ENCODE results near the gene FREY1. TPM values are rescaled to one million over a fixed set of nuclear protein-coding genes. Genes with fewer than 3 reads are reported as not detected.

The FREY1 gene
- total and polyA plus RNA-seq, 2 of the 4 experiments (the other 2 are of a cell fraction) = 0.21 TPM; not detected in 1

DNA sequence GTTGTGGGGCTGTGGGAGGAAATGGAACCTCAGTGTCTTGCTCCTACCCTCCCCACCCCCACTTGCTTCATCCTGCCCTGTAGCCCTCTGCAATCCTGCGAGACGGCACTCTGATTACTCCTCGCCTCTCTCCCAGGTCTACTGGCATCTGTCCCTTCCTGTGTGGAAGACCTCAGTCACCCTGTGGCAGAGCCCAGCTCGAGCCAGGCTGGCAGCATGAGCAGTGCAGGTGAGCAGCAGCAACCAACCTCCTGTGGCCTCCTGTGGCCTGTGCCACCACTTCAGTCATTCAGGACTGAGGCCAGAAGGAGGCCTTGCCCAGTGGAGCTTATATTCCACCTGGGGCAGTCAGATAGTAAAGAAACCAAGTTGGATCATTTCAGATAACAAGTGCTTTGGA is 36.4 kb downstream of the FREY1 start:
- BruUV-seq (replicated peaks) = no TSS peak
- intact Hi-C loops (cut with micrococcal nuclease) = loop anchor here (10.0 kb wide), 1 partner anchor 134 kb away; no protein-coding TSS in a partner anchor

More for the DNA sequence above, 36.4 kb downstream of the FREY1 start:
- Histone ChIP-seq H3K14ac (replicated peaks; ENCODE audit: low read depth, low read length) (no peak overlapping the region), H2BK5ac (ENCODE audit: low read depth, low read length, poor library complexity, severe bottlenecking) (no peak overlapping the region), H3K56ac (ENCODE audit: extremely low read depth, insufficient read depth, low read length) (no peak overlapping the region), H4K5ac (ENCODE audit: low read depth, low read length) (no peak overlapping the region), H4K91ac (ENCODE audit: insufficient read depth, low read depth, low read length) (no peak overlapping the region), H3K36me3 (ENCODE audit: control insufficient read depth, insufficient read depth, low read length) (peaks cover 55% of the 10 kb centered on the region), H4K20me1 (ENCODE audit: insufficient read depth, low read length) (peaks cover 11% of the 10 kb centered on the region), H3K9me1 (ENCODE audit: insufficient read depth, low read length) (peaks cover 15% of the 10 kb centered on the region), H2BK20ac (ENCODE audit: low read depth, low read length) (no peak overlapping the region), H3K79me1 (ENCODE audit: low read depth in 1 of 2, low read length in 2 of 2) (peaks cover 0 to 8% of the 10 kb centered on the region in 2 experiments; a peak in 3 of 4 replicates), H2AK5ac (ENCODE audit: low read depth, low read length) (no peak overlapping the region), H3K27ac (ENCODE audit: insufficient read depth, low read length) (no peak overlapping the region), H3K18ac (ENCODE audit: low read depth, low read length) (no peak overlapping the region), H3K9ac (ENCODE audit: low read depth, low read length) (no peak overlapping the region), H3K4me2 (ENCODE audit: low read depth, low read length) (no peak overlapping the region), H3K27me3 (ENCODE audit: control insufficient read depth, insufficient read depth, low read length) (no peaks in the 10 kb centered on the region), H3K4ac (ENCODE audit: low read depth, low read length) (no peak overlapping the region), H3K4me3 (ENCODE audit: insufficient read depth, low read depth, low read length) (no peak overlapping the region), H2AFZ (replicated peaks; ENCODE audit: low read length, poor library complexity) (no peak overlapping the region), H3K4me1 (ENCODE audit: control insufficient read depth, insufficient read depth, low read length) (peaks cover 8% of the 10 kb centered on the region), H2AK9ac (replicated peaks; ENCODE audit: low read depth, low read length, poor library complexity) (no peak overlapping the region), H3K9me3 (ENCODE audit: control insufficient read depth, insufficient read depth, low read length) (no peaks in the 10 kb centered on the region), H4K8ac (ENCODE audit: low read depth in 2 of 2, low read length in 2 of 2) (no peak overlapping the region), H2BK15ac (ENCODE audit: low read depth, low read length) (no peak overlapping the region), H2BK120ac (ENCODE audit: low read depth, low read length) (no peak overlapping the region), H3K23ac (ENCODE audit: low read depth, low read length) (no peak overlapping the region)
- dilution Hi-C loops (cut with HindIII; ENCODE audit: low sequenced_read_pairs, unreplicated experiment) = no loop called here
- DNase-seq = no peak
- POLR2A ChIA-PET (ENCODE audit: unreplicated experiment) = no interaction called here
- ATAC-seq (ENCODE audit: low read depth) = no peak
- no peak for TF ChIP-seq SMC3 (IDR thresholded peaks at IDR 0.05; ENCODE audit: low read depth, low read length)
- TF ChIP-seq, protein P1, sequence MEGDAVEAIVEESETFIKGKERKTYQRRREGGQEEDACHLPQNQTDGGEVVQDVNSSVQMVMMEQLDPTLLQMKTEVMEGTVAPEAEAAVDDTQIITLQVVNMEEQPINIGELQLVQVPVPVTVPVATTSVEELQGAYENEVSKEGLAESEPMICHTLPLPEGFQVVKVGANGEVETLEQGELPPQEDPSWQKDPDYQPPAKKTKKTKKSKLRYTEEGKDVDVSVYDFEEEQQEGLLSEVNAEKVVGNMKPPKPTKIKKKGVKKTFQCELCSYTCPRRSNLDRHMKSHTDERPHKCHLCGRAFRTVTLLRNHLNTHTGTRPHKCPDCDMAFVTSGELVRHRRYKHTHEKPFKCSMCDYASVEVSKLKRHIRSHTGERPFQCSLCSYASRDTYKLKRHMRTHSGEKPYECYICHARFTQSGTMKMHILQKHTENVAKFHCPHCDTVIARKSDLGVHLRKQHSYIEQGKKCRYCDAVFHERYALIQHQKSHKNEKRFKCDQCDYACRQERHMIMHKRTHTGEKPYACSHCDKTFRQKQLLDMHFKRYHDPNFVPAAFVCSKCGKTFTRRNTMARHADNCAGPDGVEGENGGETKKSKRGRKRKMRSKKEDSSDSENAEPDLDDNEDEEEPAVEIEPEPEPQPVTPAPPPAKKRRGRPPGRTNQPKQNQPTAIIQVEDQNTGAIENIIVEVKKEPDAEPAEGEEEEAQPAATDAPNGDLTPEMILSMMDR (conservative IDR thresholded peaks at IDR 0.05; ENCODE audit: low read depth, low read length) = no peak
- no peak for TF ChIP-seq BHLHE40 (IDR thresholded peaks at IDR 0.05; ENCODE audit: low read depth, low read length)
- TF ChIP-seq NFE2L2 (IDR thresholded peaks at IDR 0.05; ENCODE audit: low read depth, low read length) = no peak
- TF ChIP-seq, protein P2, sequence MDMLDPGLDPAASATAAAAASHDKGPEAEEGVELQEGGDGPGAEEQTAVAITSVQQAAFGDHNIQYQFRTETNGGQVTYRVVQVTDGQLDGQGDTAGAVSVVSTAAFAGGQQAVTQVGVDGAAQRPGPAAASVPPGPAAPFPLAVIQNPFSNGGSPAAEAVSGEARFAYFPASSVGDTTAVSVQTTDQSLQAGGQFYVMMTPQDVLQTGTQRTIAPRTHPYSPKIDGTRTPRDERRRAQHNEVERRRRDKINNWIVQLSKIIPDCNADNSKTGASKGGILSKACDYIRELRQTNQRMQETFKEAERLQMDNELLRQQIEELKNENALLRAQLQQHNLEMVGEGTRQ (IDR thresholded peaks at IDR 0.05; ENCODE audit: low read depth, low read length) = no peak
- no peak for TF ChIP-seq CHD1 (IDR thresholded peaks at IDR 0.05; ENCODE audit: low read depth, low read length)
- TF ChIP-seq RAD21 (IDR thresholded peaks at IDR 0.05; ENCODE audit: low read length) = no peak
- TF ChIP-seq RFX5 (IDR thresholded peaks at IDR 0.05; ENCODE audit: low read depth, low read length) = no peak
- TF ChIP-seq POLR2A (IDR thresholded peaks at IDR 0.05; ENCODE audit: low read depth, low read length) = no peak
- TF ChIP-seq, protein P3, sequence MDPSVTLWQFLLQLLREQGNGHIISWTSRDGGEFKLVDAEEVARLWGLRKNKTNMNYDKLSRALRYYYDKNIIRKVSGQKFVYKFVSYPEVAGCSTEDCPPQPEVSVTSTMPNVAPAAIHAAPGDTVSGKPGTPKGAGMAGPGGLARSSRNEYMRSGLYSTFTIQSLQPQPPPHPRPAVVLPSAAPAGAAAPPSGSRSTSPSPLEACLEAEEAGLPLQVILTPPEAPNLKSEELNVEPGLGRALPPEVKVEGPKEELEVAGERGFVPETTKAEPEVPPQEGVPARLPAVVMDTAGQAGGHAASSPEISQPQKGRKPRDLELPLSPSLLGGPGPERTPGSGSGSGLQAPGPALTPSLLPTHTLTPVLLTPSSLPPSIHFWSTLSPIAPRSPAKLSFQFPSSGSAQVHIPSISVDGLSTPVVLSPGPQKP (IDR thresholded peaks at IDR 0.05; ENCODE audit: borderline replicate concordance, low read depth, low read length) = no peak
- no peak for TF ChIP-seq MAFK (IDR thresholded peaks at IDR 0.05; ENCODE audit: low read depth, low read length)
- no peak for TF ChIP-seq MXI1 (IDR thresholded peaks at IDR 0.05; ENCODE audit: borderline replicate concordance, low read depth, low read length)
- no peak for TF ChIP-seq FOS (IDR thresholded peaks at IDR 0.05; ENCODE audit: low read depth, low read length)
- no peak for TF ChIP-seq CEBPB (IDR thresholded peaks at IDR 0.05; ENCODE audit: low read depth, low read length)
- no peak for TF ChIP-seq MAZ (IDR thresholded peaks at IDR 0.05; ENCODE audit: borderline replicate concordance, low read depth, low read length)
- TF ChIP-seq RCOR1 (IDR thresholded peaks at IDR 0.05; ENCODE audit: insufficient replicate concordance, low read length) = no peak
- in situ Hi-C loops (cut with MboI; ENCODE audit: low sequenced_read_pairs) = loop anchor here (10.0 kb wide), 1 partner anchor 134 kb away; no protein-coding TSS in a partner anchor
- 100% methylated on average over 2 of the region's 4 CpGs; no CpG with 5 or more reads in 1 of the 2 experiments for WGBS, 2 experiments (ENCODE audit: extremely low coverage in 2 of 2, insufficient read length in 1 of 2)
- CTCF ChIA-PET = no interaction called here
